RWPE1 (cell line): ENCODE measurements around the gene MUC5AC.

Experiments used
- CTCF ChIA-PET: fragments of 350-600 bp; sonication (Branson Sonifier 250); formaldehyde crosslinking; extraction: SDS; loops from one replicate; lab custom pipeline; 2021; lab: Yijun Ruan, JAX
- POLR2A ChIA-PET: fragments of 400-600 bp; formaldehyde crosslinking; extraction: SDS; loops from one replicate; lab custom pipeline; 2020; ENCODE audit warnings: antibody characterized with exemption; ENCODE audit not compliant: low non-redundant PET; lab: Yijun Ruan, JAX
- DNase-seq: peaks from one replicate; pipeline ENCODE4 v3.0.0; 2012; ENCODE audit warnings: low spot score
- H3K27ac ChIP-seq: fragments of 450-650 bp; 2 replicates; pipeline ENCODE4 v1.5.1; 2017
- TF ChIP-seq, protein P1 (sequence below): fragments of 450-650 bp; conservative IDR thresholded peaks from 2 replicates; pipeline ENCODE4 v1.5.1; 2017; ENCODE audit warnings: low read depth, mild to moderate bottlenecking

Gene MUC5AC

GRCh38 chr11:1218788-1219445 is 61.2 kb downstream of the MUC5AC start:
- DNase-seq = no peak
- CTCF ChIA-PET = no interaction called here
- POLR2A ChIA-PET = no interaction called here
- H3K27ac ChIP-seq = no peak overlapping the region
- TF ChIP-seq, protein P1, sequence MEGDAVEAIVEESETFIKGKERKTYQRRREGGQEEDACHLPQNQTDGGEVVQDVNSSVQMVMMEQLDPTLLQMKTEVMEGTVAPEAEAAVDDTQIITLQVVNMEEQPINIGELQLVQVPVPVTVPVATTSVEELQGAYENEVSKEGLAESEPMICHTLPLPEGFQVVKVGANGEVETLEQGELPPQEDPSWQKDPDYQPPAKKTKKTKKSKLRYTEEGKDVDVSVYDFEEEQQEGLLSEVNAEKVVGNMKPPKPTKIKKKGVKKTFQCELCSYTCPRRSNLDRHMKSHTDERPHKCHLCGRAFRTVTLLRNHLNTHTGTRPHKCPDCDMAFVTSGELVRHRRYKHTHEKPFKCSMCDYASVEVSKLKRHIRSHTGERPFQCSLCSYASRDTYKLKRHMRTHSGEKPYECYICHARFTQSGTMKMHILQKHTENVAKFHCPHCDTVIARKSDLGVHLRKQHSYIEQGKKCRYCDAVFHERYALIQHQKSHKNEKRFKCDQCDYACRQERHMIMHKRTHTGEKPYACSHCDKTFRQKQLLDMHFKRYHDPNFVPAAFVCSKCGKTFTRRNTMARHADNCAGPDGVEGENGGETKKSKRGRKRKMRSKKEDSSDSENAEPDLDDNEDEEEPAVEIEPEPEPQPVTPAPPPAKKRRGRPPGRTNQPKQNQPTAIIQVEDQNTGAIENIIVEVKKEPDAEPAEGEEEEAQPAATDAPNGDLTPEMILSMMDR = no peak

GRCh38 chr11:1219446-1219833 is 61.7 kb downstream of the MUC5AC start:
- CTCF ChIA-PET = no interaction called here
- POLR2A ChIA-PET = no interaction called here
- DNase-seq = no peak

DNA sequence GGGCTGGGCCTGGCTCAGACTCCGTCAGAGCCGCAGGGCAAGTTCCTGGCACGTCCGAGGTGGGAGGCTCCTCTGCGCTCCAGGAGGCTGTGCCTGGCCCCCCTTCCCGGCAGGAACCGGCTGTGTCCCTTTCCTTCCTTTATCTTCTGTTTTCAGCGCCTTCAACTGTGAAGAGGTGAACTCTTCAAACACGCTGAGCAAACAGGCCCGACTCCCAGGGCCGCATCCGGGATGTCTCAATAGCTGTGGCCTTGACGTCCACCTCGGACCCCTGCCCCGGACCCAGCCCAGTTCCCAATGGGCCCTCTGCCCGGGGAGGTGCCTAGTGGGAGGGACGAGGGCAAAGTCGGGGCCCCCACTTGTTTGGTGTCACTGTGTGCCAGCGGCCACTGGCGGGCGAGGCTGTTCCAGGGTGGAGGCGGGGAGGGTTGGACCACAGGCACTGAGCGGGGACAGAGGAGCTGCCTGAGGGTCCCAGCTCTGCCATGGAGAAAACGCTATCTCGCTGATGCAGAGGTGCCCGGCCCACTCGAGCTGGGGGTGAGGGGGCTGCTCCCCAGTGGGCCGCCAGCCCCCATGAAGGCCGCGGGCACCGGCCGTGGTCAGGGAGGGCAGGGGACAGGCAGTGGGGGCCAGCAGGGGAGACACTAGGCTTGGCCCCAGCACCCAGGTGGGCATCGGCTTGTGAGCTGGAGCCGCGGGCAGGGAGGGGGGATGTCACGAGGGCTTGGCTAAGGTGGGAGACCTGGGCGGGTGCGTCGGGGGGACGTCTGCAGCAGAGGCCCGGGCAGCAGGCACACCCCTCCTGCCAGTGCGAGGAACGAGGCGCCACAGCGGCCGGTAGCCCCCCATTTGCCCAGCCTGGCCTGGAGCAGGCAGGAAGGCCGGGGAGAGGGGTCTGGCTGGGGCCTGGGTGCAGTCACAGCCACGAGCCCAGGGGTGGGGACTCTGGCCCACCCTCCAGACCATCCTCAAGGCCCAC is 62.4 kb downstream of the MUC5AC start:
- ChIA-PET POLR2A (no interaction called here), CTCF (interaction anchor here (1.7 to 2.6 kb wide), 2 partner anchors 10 to 15 kb away, joined by 3 to 9 read pairs; no protein-coding TSS in a partner anchor)
- no peak for DNase-seq
- no peak overlapping the region for H3K27ac ChIP-seq
- TF ChIP-seq, protein P1 = no peak

More at GRCh38 chr11:1219446-1219833, 61.7 kb downstream of the MUC5AC start:
- TF ChIP-seq, protein P1 = no peak
- H3K27ac ChIP-seq = no peak overlapping the region

- POLR2A ChIA-PET = no interaction called here
- no peak overlapping the region for H3K27ac ChIP-seq
- no peak for DNase-seq
- CTCF ChIA-PET = interaction anchor here (1.7 to 2.6 kb wide), 2 partner anchors 9 to 16 kb away, joined by 3 to 9 read pairs; no protein-coding TSS in a partner anchor
- TF ChIP-seq, protein P1 = no peak
These were observed 63.4 kb downstream of the MUC5AC start for GRCh38 chr11:1220941-1221721.

DNA sequence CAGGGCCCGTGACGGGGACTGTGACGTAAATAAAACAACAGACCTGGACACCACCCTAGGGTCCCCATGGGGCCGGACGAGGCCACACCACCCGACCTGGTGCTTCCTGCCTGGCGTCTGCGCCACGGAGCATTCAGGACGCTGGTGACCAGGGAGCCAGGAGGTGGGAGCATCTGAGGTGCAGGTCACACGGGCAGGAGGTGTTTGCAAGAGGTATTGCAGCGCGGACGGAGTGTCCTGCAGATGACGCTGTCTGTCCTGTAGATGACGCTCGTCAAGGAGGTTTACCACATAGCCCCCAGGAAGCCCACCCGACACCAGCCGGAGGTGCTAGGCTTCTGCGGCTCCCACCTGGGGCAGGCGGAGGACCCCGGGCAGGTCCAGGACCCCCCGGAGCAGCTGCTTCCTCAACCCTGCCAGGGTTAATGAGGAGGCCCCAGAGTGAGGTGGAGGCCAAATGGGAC is 64.1 kb downstream of the MUC5AC start:
- POLR2A ChIA-PET = no interaction called here
- no peak overlapping the region for H3K27ac ChIP-seq
- DNase-seq = no peak
- CTCF ChIA-PET = interaction anchor here (1.2 to 2.6 kb wide), 3 partner anchors 8 to 19 kb away, joined by 3 to 9 read pairs (median 3); no protein-coding TSS in a partner anchor
- TF ChIP-seq, protein P1 = no peak
